GM19025 (cell line): ENCODE data around the gene NRP1.
"Not testable (repeated sequence)": the region's sequence is repeated elsewhere in the genome, so short reads cannot be mapped to it uniquely, and the experiment has no call there.

Experiments
- ATAC-seq: cut with Tn5 transposase; IDR thresholded peaks from one replicate; pipeline ENCODE4 v1.9.1; 2021; ENCODE audit warnings: mild to moderate bottlenecking, low read depth, moderate library complexity; ENCODE audit not compliant: unreplicated experiment

NRP1 gene

GRCh38 chr10:33325929-33326328, 8.5 kb downstream of the NRP1 start:
- no peak for ATAC-seq

GRCh38 chr10:33323721-33324120, 10.7 kb downstream of the NRP1 start:
- no peak for ATAC-seq

- ATAC-seq: no peak
Measured at GRCh38 chr10:33321516-33321915, 13.0 kb downstream of the NRP1 start.

GRCh38 chr10:33320288-33320687, 14.2 kb downstream of the NRP1 start:
- no peak for ATAC-seq

- ATAC-seq: no peak
Measured at GRCh38 chr10:33315891-33316290, 18.6 kb downstream of the NRP1 start.

GRCh38 chr10:33314811-33315561, 19.5 kb downstream of the NRP1 start:
- ATAC-seq: no peak

GRCh38 chr10:33311640-33312039, 22.8 kb downstream of the NRP1 start:
- ATAC-seq: no peak

- no peak for ATAC-seq
Measured at GRCh38 chr10:33310853-33311252, 23.6 kb downstream of the NRP1 start.

- ATAC-seq: no peak
Measured at GRCh38 chr10:33309406-33309805, 25.1 kb downstream of the NRP1 start.

GRCh38 chr10:33307835-33308234, 26.6 kb downstream of the NRP1 start:
- no peak for ATAC-seq

- no peak for ATAC-seq
Measured at GRCh38 chr10:33306701-33307519, 27.6 kb downstream of the NRP1 start.

GRCh38 chr10:33306126-33306525, 28.3 kb downstream of the NRP1 start:
- no peak for ATAC-seq

GRCh38 chr10:33304423-33305225, 29.8 kb downstream of the NRP1 start:
- ATAC-seq: no peak

- ATAC-seq: no peak
Measured at GRCh38 chr10:33303988-33304387, 30.5 kb downstream of the NRP1 start.

- no peak for ATAC-seq
Measured at GRCh38 chr10:33302208-33302829, 32.1 kb downstream of the NRP1 start.

GRCh38 chr10:33301097-33301789, 33.2 kb downstream of the NRP1 start:
- no peak for ATAC-seq

GRCh38 chr10:33300544-33300943, 33.9 kb downstream of the NRP1 start:
- ATAC-seq: not testable (repeated sequence)

GRCh38 chr10:33298893-33299292, 35.6 kb downstream of the NRP1 start:
- ATAC-seq: no peak

- ATAC-seq: no peak
Measured at GRCh38 chr10:33298110-33298509, 36.4 kb downstream of the NRP1 start.

- ATAC-seq: no peak
Measured at GRCh38 chr10:33295851-33296250, 38.6 kb downstream of the NRP1 start.
